GM13977 (cell line): ENCODE data around the gene MMP21.

Source experiments
- DNase-seq: peaks from one replicate; pipeline ENCODE4 v3.0.0; 2012; ENCODE audit warnings: low spot score
- in situ Hi-C: fragments of 300-500 bp; cut with MboI; formaldehyde crosslinking; loops from one replicate; pipeline ENCODE4 v1.12.0; 2022; ENCODE audit warnings: low sequenced_read_pairs, low pct_unique_long_range_greater_than_20kb, mixed read lengths, inconsistent platforms; ENCODE audit not compliant: unreplicated experiment
- TF ChIP-seq, protein P1 (sequence below): IDR thresholded peaks from 2 replicates; pipeline ENCODE4 v1.5.1; 2012; ENCODE audit warnings: mild to moderate bottlenecking, control low read depth; ENCODE audit not compliant: insufficient read depth; ENCODE audit errors: extremely low read depth, missing control alignments

Gene MMP21

DNA sequence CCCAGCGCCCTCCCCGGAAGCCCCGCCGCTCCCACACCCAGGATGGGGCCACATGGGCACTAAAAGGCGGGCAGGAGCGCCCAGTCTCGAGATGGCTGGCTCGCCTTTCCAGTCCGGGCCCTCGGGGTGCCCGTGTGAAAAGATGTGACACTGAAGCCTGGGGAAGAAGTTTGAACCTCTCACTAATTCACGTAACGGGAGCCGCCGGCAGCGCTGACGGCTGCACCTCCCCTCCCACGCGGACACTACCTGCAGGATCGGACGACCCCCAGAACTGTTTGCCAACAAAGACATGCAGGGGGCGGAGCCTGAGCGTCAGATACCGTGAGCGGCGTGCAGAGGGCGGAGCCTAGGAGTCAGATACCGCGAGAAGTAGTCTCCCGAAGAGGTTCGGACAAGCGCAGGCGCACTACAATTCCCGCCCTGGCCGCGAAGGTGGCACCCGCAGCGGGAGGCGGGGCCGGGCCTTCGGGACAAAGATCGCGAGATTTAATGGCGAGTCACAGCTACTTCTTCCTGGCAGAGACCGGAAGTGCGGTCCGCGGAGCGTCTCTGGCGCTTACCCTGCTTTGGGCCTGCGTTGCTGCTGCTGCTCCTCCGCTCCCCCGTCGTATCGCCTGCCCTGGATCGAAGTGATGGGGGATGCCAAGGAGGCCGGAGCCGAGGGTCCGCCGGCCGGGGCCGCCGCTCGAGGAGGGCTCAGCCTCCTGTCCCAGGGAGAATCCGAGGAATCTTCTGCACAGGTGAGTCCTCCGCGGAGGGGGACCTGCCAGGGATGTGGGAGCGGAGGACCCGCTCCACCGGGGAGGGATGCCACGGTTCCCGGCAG lies 56.2 kb downstream of the MMP21 start, which contains the start of gene EDRF1:
Gene EDRF1, plus strand, starts transcription at position 537 of the 829 bp plus-strand sequence. Its CDS starts 99 bp downstream, at position 636.
- TF ChIP-seq, protein P1, sequence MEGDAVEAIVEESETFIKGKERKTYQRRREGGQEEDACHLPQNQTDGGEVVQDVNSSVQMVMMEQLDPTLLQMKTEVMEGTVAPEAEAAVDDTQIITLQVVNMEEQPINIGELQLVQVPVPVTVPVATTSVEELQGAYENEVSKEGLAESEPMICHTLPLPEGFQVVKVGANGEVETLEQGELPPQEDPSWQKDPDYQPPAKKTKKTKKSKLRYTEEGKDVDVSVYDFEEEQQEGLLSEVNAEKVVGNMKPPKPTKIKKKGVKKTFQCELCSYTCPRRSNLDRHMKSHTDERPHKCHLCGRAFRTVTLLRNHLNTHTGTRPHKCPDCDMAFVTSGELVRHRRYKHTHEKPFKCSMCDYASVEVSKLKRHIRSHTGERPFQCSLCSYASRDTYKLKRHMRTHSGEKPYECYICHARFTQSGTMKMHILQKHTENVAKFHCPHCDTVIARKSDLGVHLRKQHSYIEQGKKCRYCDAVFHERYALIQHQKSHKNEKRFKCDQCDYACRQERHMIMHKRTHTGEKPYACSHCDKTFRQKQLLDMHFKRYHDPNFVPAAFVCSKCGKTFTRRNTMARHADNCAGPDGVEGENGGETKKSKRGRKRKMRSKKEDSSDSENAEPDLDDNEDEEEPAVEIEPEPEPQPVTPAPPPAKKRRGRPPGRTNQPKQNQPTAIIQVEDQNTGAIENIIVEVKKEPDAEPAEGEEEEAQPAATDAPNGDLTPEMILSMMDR, result no peak
- DNase-seq, result peak; percentile 97
- in situ Hi-C loops, result no loop called here
